GM03348 (cell line): Measurements from ENCODE around the gene VWC2.
"Not testable (repeated sequence)": the region's sequence is repeated elsewhere in the genome, so short reads cannot be mapped to it uniquely, and the experiment has no call there.

ENCODE experiments used
- DNase-seq: peaks from one replicate; pipeline ENCODE4 v3.0.0; 2012; ENCODE audit warnings: low spot score

Gene VWC2

GRCh38 chr7:49851614-49851934 lies 78.1 kb downstream of the VWC2 start:
- not testable (repeated sequence) for DNase-seq

DNA sequence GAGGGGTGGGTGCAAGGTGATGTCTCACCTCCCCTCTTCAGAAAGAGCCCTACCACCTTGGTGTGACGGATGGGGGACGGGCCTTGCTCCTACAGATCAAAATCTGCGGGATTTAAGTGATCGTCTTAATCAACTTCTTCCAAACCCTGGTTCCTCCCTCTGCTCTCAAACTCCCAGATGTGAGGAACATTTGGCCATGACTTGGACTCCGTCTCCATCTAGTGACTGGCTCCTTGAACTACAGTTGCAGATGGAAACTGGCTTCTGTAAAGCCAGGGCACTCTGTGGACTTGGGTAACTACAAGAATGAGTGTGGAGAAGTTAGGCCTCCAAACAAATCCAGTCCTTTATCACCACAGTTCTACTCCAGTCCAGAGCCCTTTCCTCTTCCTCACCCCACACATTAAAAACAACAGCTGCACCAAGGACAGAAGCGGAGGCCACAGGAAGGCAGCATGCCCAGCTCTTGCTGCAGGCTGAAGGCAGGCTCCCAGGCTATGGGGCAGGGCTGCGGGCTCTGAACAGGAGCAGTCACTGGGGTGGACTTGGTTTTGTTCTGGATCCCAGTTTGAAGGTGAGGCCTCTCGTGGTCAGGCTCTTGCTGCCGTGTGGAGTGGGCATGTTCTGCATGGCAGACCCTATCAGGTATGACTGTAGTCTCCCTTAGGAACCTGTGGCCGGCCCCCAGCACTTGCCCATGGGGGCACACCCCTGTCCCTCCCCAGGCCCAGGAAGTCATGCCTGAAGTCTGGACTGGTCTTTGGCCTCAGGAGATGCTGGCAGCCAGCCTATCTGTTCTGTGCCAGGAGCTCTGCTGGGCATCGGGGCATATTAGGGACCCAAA lies 79.4 kb downstream of the VWC2 start:
- peak; percentile 87 for DNase-seq

GRCh38 chr7:49855281-49855980 lies 82.0 kb downstream of the VWC2 start:
- DNase-seq = no peak

- no peak for DNase-seq
Observed at GRCh38 chr7:49860293-49860692, 86.9 kb downstream of the VWC2 start.

DNA sequence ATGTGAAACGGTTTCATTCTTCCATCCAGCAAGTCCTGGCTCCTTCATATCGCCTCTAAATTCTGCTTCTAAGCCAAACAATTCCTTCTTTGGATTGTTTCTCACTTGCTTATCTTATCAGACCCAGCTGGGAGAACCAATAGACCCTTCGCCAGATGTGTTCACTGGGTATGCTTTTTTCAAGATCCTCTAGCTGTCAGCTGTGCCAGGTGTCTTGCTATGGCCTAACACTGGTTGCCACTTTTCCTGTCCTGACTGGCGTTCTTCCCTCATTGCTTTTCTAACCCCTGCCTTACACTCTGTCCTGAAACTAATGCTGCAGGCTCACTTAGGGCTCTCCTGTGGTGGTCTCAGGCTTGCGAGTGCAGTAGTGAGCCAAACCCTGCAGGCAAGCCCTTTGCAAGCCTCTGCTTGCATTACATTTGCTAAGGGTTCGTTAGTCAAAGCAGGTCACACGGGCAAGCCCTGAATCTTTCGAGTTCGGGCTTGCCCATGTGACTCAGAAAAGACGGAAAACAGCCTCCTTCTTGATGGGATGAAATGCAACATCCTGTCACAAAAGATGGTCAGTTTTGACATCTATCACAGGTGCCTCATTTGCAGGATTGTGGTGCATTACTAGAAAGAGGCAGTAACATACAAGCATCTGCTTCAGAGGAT lies 92.8 kb downstream of the VWC2 start:
- DNase-seq = no peak

DNA sequence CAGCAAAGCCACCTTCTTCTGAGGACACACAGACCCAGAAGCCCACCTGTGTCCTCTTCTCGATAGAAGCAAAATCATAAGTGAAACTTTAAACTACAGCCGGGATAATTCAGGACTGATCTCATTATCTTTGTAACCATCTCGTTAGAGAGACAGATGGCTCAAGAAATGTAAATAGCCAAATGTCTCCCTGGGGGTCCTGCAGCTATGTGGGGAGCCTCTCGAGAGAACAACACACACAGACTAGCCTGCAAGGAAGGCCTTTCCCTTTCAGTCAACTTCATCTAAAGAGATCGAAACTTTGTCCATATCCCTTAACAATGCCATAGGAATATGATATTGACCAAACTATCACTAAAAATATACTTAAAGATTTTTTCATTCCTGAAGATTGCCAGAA lies 93.5 kb downstream of the VWC2 start:
- no peak for DNase-seq

- DNase-seq = no peak
Observed at GRCh38 chr7:49873420-49873819, 100.0 kb downstream of the VWC2 start.

DNA sequence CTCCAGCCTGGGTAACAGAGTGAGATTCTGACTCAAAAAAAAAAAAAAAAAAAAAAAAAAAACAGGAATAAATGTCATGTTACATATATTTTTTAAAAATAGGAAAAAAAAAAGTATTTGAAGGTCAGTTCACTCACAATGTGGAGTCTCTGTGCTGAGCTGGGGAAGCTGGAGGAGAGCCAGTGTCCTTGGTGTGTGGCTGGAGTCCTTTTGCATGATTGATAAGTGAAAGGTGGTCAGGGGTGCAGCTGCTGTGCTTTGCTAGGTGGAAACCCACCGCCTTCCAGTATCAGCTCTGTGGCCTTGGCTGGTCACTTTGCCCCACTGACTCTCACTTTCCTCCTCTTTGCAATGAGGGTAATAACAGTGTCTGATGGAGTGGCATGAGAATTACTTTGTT lies 101.9 kb downstream of the VWC2 start:
- DNase-seq = no peak

DNA sequence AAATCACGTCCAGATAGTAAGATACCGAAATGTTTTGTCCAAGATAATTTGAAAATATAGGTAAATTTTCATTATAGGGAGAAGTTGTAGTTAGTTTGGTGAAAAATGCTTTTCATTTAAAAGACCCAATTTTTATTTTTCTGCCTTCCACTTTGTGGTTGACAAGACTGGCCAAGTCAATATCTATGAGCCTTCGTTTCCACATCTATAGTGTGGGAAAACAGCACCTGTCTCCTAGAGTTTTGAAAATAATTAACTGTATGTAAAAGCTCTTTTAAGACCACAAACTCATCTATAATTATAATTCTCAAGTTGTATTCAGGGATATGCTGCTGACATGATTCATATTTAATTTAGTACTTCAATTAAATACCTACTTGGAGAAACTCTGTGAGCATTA lies 102.8 kb downstream of the VWC2 start:
- DNase-seq = no peak

DNA sequence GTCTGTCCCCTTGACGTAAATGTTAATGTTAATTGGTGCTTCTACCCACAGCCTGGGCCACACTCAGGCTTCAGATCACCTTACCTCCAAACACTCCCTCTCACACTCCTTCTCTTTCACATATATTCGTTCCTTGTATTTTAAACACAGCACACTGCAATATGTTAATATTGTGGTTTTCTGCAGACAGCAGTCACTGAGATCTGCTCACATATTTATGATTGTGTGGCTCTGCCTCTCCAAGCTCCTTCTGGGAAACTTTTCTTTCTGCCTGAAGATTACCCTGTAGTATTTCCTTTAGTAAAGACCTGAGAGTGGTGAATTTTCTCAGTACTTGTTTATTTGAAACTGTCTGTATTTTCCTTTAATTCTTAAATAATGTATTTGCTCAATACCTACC lies 104.7 kb downstream of the VWC2 start:
- DNase-seq = no peak

DNA sequence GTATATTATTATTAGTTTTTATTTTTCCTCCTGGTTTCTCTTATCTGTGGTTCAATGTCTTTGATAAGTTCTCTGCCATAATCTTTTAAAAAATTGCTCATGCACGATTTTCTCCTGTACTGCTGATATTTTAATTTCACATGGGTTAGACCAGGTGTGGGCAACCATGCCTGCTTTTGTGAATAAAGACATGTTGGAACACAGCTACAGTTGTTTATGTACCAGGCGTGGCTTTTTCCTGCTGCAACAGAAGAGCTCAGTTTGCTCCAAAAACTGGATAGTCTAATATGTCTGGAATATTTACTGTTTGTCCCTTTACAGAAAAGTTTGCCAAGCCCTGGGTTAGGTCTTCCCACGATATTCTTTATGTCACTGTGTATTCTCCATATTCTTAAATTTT lies 105.2 kb downstream of the VWC2 start:
- no peak for DNase-seq

- no peak for DNase-seq
Observed at GRCh38 chr7:49883933-49884332, 110.5 kb downstream of the VWC2 start.

DNA sequence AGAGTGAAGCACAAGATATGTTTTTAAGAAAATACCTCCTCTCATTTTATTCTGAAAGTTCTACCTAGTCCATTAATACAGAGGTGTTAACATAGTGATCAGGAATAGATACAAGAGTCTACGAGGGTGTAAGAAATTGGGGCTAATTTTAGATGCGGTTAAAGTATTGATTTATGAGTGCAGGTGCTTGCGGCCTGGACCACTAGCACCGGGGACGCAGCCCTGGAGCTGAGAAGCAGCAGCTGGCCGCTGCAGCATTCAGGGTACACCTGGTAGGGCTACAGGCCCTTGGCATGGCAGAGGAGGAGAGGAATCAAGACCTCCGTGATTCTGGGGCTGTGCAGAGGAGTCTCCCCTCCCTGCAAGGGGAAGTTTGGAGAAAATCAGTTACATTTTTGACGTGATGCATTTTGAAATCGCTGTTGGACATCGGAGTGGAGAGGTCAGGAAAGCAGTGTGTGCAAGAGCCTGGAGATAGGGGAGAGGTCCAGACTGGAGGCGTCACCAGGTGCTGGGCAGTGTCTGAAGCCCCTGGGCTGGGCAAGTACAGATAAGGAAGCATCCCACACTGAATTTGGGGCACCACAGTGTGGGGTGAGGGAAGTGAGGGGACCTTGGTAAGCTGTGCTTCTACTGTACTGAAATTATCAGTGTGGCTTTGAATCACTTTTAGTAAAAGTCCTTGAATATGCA lies 112.3 kb downstream of the VWC2 start:
- no peak for DNase-seq

DNA sequence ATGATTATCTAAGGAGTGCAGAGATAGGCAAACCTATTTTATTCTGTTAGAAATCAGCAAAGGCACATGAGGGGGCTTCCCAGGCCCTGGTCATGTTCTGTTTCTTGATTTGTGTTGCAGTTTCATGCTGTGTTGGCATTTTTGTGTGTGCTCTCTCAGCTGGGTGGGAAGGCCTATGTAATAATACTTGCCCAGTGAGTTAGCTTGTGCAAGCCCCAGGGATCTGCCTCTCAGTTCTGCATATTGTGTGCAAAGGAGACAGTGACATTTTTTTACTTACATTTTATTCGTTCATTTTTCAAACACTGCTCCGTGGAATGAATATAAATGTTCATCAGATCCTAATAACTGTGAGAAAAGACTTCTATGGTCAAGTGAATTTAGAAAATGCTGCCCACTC lies 119.0 kb downstream of the VWC2 start:
- DNase-seq = no peak

DNA sequence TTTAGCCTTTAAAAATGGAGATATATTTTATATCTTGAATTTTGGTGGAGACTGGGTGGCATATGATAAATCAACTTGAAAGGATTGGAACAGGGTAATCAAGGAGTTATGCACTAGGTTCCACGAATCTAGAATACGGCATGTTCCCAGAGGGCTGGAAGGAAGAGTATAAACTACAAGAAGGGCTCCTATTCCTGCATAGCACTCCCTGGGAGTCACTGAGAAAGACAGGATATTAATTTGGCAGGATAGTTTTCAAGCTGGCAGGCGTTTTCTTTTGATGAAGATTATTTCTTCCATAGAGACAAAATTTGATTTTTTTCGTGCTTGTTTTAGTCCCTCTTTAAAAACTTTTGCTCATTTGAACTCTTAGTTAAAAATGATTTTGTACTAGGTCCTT lies 119.7 kb downstream of the VWC2 start:
- DNase-seq = no peak

GRCh38 chr7:49894543-49894942 lies 121.1 kb downstream of the VWC2 start:
- DNase-seq = no peak

- DNase-seq = no peak
Observed at GRCh38 chr7:49911909-49912308, 138.5 kb downstream of the VWC2 start.

- no peak for DNase-seq
Observed at GRCh38 chr7:49926720-49927119, 153.3 kb downstream of the VWC2 start.

- DNase-seq = no peak
Observed at GRCh38 chr7:49927631-49928030, 154.2 kb downstream of the VWC2 start.

- DNase-seq = no peak
Observed at GRCh38 chr7:49928787-49929186, 155.3 kb downstream of the VWC2 start.

- DNase-seq = no peak
Observed at GRCh38 chr7:49931627-49932026, 158.2 kb downstream of the VWC2 start.

GRCh38 chr7:49937608-49938007 lies 164.2 kb downstream of the VWC2 start:
- DNase-seq = no peak
